Spleen (tissue), 11 donors: ENCODE measurements around the gene ELOVL2. TPM values are rescaled to one million over a fixed set of nuclear protein-coding genes. Genes with fewer than 3 reads are reported as not detected.
"Not testable (repeated sequence)": the region's sequence is repeated elsewhere in the genome, so short reads cannot be mapped to it uniquely, and the experiment has no call there.

Source experiments
- DNase-seq: peaks from one replicate; pipeline ENCODE4 v3.0.0-alpha.2; 2020
- H3K27ac ChIP-seq, 8 donors: fragments of 200-600 bp; sonication (generic) in 7 of 8; 1 replicate in 4 of 8; 2 replicates in 4 of 8; pipeline versions ENCODE4 v1.5.0 to v1.8.0; 2016 to 2021; ENCODE audit warnings: inconsistent platforms in 4 of 8, mild to moderate bottlenecking in 4 of 8, moderate library complexity in 1 of 8
- H3K27me3 ChIP-seq, 7 donors: fragments of 200-600 bp; sonication (generic) in 6 of 7; replicated peaks in 1 of 7; 1 replicate in 4 of 7; 2 replicates in 3 of 7; pipeline versions ENCODE4 v1.5.0 to v1.8.0; 2016 to 2021; ENCODE audit warnings: inconsistent platforms in 3 of 7, mild to moderate bottlenecking in 1 of 7
- H3K36me3 ChIP-seq, 6 donors: fragments of 200-600 bp; sonication (generic) in 5 of 6; 1 replicate in 4 of 6; 2 replicates in 2 of 6; pipeline versions ENCODE4 v1.5.0 to v1.8.0; 2016 to 2021; ENCODE audit warnings: inconsistent platforms in 2 of 6
- H3K4me1 ChIP-seq, 6 donors: fragments of 200-600 bp; sonication (generic) in 5 of 6; 1 replicate in 3 of 6; 2 replicates in 3 of 6; pipeline versions ENCODE4 v1.5.0 to v1.8.0; 2016 to 2021; ENCODE audit warnings: inconsistent platforms in 3 of 6
- H3K4me3 ChIP-seq, 8 donors: fragments of 200-600 bp; sonication (generic) in 7 of 8; 1 replicate in 4 of 8; 2 replicates in 4 of 8; pipeline versions ENCODE4 v1.5.0 to v1.8.0; 2016 to 2021; ENCODE audit warnings: inconsistent platforms in 4 of 8, mild to moderate bottlenecking in 4 of 8, moderate library complexity in 2 of 8
- H3K9me3 ChIP-seq, 8 donors: fragments of 200-600 bp; sonication (generic) in 7 of 8; 1 replicate in 4 of 8; 2 replicates in 4 of 8; pipeline versions ENCODE4 v1.5.0 to v1.8.0; 2016 to 2021; ENCODE audit warnings: inconsistent platforms in 4 of 8
- POLR2A ChIP-seq, 3 donors: fragments of 450-650 bp; IDR thresholded peaks; one replicate each; pipeline ENCODE4 v1.5.1; 2017; ENCODE audit warnings: antibody characterized with exemption in 3 of 3, mild to moderate bottlenecking in 1 of 3
- POLR2AphosphoS5 ChIP-seq, 3 donors: sonication (generic); formaldehyde crosslinking; IDR thresholded peaks; one replicate each; pipeline ENCODE4 v1.5.1; 2017; ENCODE audit warnings: antibody characterized with exemption in 3 of 3
- WGBS, 5 donors: extraction: QIAGEN DNeasy Blood & Tissue Kit in 3 of 5; methylation state at CpG; one replicate each; pipeline versions ENCODE4 v1.1.5 to v1.1.7; 2013 to 2018; 5-methylcytosine and 5-hydroxymethylcytosine counted together
- intact Hi-C: fragments of 100-400 bp; cut with DNase I; formaldehyde crosslinking; loops from one replicate; pipeline ENCODE4 v1.15.0; 2023; ENCODE audit warnings: low total_unique reads
- polyA plus RNA-seq, 3 donors: library from polyadenylated mRNA; stranded (reverse); fragments of 200-250 nt; gene quantifications; one replicate each; pipeline ENCODE4 v1.2.1, GENCODE V29; 2013
- total RNA-seq, 7 donors: library from RNA; depleted of rRNA in 3 of 7; stranded (reverse); fragments of >200 nt in 3 of 7; fragmentation: NEBNext Ultra II Directional in 4 of 7; extraction: Animal tissue kit (Norgen Biotek cat#: 25700) in 4 of 7; gene quantifications; one replicate each; pipeline versions ENCODE4 v1.1.0 to v1.2.1, GENCODE V29; 2016 to 2021
- TF ChIP-seq, protein P1 (sequence below), 11 experiments: fragments of 200-600 bp in 7 of 11; fragments of 450-650 bp in 4 of 11; sonication (generic) in 4 of 11; IDR thresholded peaks in 8 of 11; conservative IDR thresholded peaks in 3 of 11; 1 replicate in 7 of 11; 2 replicates in 4 of 11; pipeline versions ENCODE4 v1.4.0 to v1.8.0; 2016 to 2021; ENCODE audit warnings: antibody characterized with exemption in 11 of 11, inconsistent platforms in 4 of 11, mild to moderate bottlenecking in 1 of 11
- donor health status: healthy with polysubstance abuse.
- donor health status: DM: no; HTN: no; CAD: no; lungs with moderate emphysema.
- donor health status: DM: no; HTN: no; CAD: no.
- donor health status: Bipolar disorder and iron deficiency.
- donor health status: healthy.
- donor health status: DM: no; HTN: no; CAD: no.
- donor health status: DM: yes; HTN: yes; CAD: no.

ELOVL2 gene
- total and polyA plus RNA-seq, 10 donors = 0.03 to 0.08 (median 0.04) TPM; not detected in 7

DNA sequence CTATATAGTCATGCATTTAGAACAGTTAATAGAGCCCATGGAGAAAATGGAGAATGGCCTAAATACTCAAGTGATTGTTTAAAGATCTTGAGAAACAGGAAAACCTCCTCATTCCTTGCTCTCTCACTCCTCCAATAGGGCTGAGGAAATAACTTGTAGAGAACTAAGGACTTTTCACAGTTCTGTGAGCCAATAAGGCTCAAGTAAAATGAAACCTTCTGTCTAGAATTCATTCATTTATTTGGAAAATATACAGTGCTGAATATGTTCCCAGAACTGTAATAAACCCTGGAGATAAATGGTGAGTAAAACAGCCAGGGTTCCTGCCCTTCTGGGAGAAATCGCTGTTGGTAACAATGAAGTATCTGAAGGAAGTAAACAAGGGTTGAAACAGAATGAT lies 35.3 kb downstream of the ELOVL2 start:
- intact Hi-C loops = no loop called here
- no peaks in the 10 kb centered on the region for H3K9me3 ChIP-seq
- H3K27me3 ChIP-seq = peaks cover 0 to 30% (median 0%) of the 10 kb centered on the region in 7 donors
- no peak overlapping the region for H3K4me3 ChIP-seq
- DNase-seq = no peak
- no peaks in the 10 kb centered on the region for H3K4me1 ChIP-seq
- no peak for TF ChIP-seq POLR2AphosphoS5 (IDR thresholded peaks at IDR 0.05)
- TF ChIP-seq POLR2A (IDR thresholded peaks at IDR 0.05) = no peak
- TF ChIP-seq, protein P1, sequence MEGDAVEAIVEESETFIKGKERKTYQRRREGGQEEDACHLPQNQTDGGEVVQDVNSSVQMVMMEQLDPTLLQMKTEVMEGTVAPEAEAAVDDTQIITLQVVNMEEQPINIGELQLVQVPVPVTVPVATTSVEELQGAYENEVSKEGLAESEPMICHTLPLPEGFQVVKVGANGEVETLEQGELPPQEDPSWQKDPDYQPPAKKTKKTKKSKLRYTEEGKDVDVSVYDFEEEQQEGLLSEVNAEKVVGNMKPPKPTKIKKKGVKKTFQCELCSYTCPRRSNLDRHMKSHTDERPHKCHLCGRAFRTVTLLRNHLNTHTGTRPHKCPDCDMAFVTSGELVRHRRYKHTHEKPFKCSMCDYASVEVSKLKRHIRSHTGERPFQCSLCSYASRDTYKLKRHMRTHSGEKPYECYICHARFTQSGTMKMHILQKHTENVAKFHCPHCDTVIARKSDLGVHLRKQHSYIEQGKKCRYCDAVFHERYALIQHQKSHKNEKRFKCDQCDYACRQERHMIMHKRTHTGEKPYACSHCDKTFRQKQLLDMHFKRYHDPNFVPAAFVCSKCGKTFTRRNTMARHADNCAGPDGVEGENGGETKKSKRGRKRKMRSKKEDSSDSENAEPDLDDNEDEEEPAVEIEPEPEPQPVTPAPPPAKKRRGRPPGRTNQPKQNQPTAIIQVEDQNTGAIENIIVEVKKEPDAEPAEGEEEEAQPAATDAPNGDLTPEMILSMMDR (IDR thresholded peaks at IDR 0.05 in 8 of 11, conservative IDR thresholded peaks at IDR 0.05 in 3 of 11) = no peak
- H3K36me3 ChIP-seq = no peaks in the 10 kb centered on the region
- WGBS, 5 donors = 68 to 79% (median 77%) methylated on average over 1 of the region's 1 CpG
- H3K27ac ChIP-seq = no peak overlapping the region

- peaks cover 0 to 26% (median 0%) of the 10 kb centered on the region in 7 donors for H3K27me3 ChIP-seq
- no peaks in the 10 kb centered on the region for H3K9me3 ChIP-seq
- intact Hi-C loops = no loop called here
- H3K36me3 ChIP-seq = no peaks in the 10 kb centered on the region
- no peak overlapping the region for H3K4me3 ChIP-seq
- no peaks in the 10 kb centered on the region for H3K4me1 ChIP-seq
- WGBS, 5 donors = 78 to 84% (median 83%) methylated on average over 10 of the region's 10 CpGs
- TF ChIP-seq POLR2A (IDR thresholded peaks at IDR 0.05) = no peak
- H3K27ac ChIP-seq = no peak overlapping the region
- DNase-seq = no peak
Measured at GRCh38 chr6:11007715-11008608, 36.1 kb downstream of the ELOVL2 start.

- 76 to 80% (median 77%) methylated on average over 4 of the region's 4 CpGs for WGBS, 5 donors
- no peak for TF ChIP-seq POLR2AphosphoS5 (IDR thresholded peaks at IDR 0.05)
- TF ChIP-seq POLR2A (IDR thresholded peaks at IDR 0.05) = no peak
- H3K27me3 ChIP-seq = peaks cover 0 to 17% (median 0%) of the 10 kb centered on the region in 7 donors
- DNase-seq = no peak
- no peak overlapping the region for H3K4me3 ChIP-seq
- no peaks in the 10 kb centered on the region for H3K9me3 ChIP-seq
- no peaks in the 10 kb centered on the region for H3K36me3 ChIP-seq
- no peaks in the 10 kb centered on the region for H3K4me1 ChIP-seq
- intact Hi-C loops = no loop called here
- no peak overlapping the region for H3K27ac ChIP-seq
Measured at GRCh38 chr6:11006061-11006460, 38.0 kb downstream of the ELOVL2 start.

DNA sequence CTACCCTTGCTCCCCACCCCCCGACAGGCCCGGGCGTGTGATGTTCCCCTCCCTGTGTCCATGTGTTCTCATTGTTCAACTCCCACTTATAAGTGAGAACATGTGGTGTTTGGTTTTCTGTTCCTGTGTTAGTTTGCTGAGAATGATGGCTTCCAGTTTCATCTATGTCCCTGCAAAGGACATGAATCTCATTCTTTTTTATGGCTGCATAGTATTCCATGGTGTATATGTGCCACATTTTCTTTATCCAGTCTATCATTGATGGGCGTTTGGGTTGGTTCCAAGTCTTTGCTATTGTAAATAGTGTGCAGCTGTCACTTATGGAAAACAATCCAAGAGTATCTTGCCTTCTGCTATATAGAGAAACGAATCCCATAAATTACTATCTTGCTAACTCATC lies 40.8 kb downstream of the ELOVL2 start:
- H3K27me3 ChIP-seq, H3K9me3 ChIP-seq, intact Hi-C loops, H3K4me1 ChIP-seq, H3K4me3 ChIP-seq, H3K27ac ChIP-seq, H3K36me3 ChIP-seq, DNase-seq: not testable (repeated sequence)
- 90 to 94% (median 91%) methylated on average over 5 of the region's 5 CpGs for WGBS, 5 donors

DNA sequence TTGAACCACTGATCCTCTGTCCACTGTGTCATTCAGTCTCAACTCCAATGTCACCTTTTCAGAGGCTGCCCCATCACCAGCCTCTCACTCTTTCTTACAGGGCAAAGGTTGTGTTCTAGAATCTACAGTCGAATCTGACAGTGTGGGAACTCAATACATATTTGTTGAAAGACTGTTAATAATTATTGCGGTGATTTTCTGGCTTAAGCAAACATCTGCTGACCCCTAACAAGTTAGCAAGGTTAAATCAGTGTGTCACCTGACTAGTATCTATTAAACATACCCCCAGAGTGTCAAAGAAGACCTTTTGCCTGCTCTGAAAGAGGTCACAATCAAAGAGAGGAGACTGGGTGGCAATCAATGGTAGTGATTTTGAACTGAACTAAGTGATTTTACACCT lies 41.9 kb downstream of the ELOVL2 start:
- Histone ChIP-seq H3K36me3 (no peaks in the 10 kb centered on the region), H3K9me3 (no peaks in the 10 kb centered on the region), H3K27ac (no peak overlapping the region), H3K4me3 (no peak overlapping the region), H3K27me3 (peaks cover 0 to 6% (median 0%) of the 10 kb centered on the region in 7 donors), H3K4me1 (peaks cover 0 to 7% (median 0%) of the 10 kb centered on the region in 6 donors)
- no peak for DNase-seq
- intact Hi-C loops = no loop called here
- TF ChIP-seq, protein P1 (IDR thresholded peaks at IDR 0.05 in 8 of 11, conservative IDR thresholded peaks at IDR 0.05 in 3 of 11) = no peak
- TF ChIP-seq POLR2A (IDR thresholded peaks at IDR 0.05) (no peak), POLR2AphosphoS5 (IDR thresholded peaks at IDR 0.05) (no peak)
- 60 to 88% (median 86%) methylated on average over 2 of the region's 2 CpGs for WGBS, 5 donors
